HuH-7.5 (cell line): ENCODE results near the gene SLC15A1.

ENCODE experiments used
- DNase-seq: peaks from one replicate; pipeline ENCODE4 v3.0.0; 2011; ENCODE audit warnings: low spot score

Gene SLC15A1

DNA sequence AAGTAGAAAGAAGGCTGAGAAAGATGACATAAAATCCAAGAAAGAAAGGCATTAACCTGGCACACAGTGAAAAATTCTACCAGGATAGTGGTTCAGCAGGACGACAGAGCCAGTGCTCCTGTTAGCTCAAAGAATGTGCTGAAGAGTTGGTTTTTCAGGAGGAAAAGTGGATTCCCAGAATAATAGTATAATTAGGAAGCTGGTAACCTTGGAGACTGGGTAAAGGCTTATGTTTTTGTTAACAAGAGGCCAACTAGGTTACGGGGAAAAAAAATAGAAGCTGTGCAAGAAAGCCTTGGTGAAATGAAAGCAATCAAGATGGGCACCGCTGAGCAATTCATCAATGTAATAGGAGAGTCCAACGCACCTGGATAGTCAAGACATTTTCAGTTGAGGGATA is 54.7 kb downstream of the SLC15A1 start:
- no peak for DNase-seq

DNA sequence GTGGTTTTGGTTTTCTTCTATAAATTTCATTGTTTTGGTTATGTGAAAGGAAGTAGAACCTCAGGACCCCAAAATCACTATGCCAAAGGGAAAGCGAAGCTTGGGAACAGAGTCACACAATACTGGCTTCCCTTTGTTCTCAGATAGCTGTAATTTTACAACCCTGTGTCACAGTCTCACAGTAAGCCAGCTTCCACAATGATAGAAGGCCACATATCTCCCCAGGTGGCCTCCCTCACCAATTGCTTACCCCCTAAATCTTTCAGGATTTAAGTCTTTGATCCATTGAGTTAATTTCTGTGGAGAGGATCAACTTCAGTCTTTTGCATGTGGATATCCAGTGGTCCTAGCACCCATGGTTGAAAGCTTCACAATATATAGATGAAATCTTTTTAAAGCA is 58.7 kb downstream of the SLC15A1 start:
- DNase-seq = no peak

DNA sequence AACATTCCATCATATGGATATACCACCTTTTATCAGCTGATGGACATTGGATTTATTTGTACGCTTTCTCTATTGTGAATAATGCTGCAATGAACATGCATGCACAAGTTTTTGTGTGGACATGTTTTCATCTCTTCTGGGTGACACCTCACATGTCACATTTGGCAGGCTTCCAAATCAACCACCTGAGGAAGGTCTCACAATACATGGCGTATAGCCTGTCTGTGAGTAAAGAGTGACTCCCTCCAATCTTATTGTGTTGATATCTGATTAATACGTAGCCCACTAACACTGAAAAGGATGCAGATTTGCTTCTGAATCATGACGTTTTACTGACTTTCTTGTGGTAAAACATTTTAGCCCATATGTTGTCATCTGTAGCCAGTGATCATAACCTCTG is 61.1 kb downstream of the SLC15A1 start:
- DNase-seq = no peak

DNA sequence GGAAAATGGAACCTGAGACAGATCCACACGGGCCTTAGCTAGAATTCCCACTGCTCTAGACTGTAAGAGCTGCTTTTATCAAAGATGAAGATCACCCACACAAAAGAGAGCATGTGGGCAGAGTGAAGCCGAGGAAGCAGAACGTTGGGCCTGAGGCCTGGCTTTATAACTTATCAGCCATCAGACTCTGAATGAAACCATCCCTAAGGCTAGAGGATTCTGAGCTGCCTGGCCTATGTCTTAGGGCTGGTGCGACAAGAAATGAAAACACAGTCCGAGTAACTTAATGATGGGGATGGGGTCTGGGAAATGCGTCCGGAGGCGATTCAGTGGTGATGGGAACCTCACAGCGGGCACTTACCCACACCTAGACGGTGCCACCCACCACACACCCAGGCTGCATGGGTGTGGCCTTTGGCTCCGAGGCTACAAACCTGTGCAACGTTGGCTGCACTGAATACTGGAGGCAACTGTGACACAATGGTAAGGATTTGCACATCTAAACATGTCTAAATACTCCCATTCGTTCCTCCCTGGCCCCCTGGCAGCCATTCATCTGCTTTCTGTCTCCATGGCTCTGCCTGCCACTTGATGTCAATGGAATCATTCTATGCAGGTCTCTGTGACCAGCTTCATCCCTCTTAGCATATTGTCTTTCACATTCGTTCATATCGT is 62.0 kb downstream of the SLC15A1 start:
- DNase-seq = no peak

DNA sequence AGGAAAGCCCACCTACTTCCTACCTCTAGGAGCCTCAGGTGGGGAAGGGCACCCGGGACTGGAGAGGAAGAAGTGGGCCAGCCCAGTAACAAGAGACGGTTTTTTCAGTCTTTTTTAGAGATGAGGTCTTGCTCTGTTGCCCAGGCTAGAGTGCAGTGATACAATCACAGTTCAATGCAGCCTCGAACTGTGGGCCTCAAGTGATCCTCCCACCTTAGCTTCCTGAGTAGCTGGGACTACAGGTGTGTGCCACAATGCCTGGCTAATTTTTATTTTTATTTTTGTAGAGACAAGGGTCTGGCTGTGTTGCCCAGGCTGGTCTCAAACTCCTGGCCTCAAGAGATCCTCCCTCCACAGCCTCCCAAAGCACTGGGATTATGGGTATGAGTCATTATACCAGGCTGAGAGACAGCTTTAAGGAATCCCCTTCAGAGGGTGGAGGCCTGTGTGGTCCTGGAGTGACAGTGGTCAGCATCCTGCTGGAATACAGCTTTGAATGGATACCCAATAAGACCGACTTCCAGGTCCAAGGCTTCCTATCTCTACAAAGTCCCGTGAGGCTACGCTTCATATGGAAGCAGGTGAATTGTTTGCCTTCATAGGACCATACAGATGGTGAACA is 63.0 kb downstream of the SLC15A1 start:
- DNase-seq = no peak

DNA sequence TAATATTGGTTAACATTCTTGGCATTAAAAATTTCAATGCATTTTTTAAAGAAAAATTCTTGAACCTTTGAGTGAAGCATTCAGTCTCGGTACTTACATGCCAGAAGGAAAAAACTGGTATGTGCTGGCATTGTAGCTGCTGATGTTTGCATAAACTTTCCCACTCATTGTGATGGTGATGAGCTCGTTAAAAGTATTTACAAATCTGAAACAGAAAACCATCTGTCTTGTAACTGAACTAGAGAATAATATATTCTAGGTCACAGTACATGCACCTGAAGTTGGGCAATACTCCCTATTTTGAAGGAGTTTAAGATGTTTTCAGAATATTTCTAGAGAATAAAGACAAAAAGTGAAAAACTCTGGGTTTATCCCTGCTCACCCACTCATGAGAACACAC is 64.1 kb downstream of the SLC15A1 start:
- no peak for DNase-seq

DNA sequence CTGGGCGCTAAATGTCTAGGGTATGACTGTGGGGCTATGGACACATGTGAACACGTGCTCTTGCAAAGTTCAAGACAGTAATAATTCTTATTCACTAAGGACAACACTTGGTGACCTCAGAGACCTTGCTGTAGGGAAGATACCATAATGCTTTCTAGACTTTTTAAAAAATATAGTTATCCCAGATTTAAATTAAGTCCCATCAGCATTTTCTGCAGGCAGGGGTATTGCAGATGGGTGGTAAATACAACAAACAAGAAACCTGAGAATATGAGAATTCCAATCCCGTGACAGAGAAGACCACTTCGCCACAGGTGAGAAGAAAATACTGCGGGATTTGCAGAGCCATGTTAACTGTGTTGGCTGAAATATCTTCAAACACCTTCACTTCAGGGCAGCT is 65.2 kb downstream of the SLC15A1 start:
- DNase-seq = no peak

DNA sequence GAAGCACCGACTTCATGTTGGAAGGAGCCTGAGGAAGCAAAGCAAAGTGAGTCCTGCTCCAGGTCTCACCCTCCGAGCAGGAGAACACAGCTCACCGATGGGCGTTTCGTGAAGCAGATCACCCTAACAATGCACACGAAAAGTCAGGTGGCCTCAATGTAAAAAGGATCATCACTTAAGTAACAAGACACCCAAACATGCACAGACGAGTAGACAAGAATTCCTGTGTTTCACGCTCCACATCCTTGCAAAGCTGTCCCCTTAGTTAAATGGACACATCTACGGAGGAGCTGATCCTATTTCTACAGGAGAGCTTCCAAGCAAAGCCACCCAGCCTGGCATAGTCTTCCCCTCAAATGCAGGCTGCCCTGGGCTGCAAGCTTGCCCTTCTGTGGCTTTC is 66.2 kb downstream of the SLC15A1 start:
- DNase-seq = no peak

DNA sequence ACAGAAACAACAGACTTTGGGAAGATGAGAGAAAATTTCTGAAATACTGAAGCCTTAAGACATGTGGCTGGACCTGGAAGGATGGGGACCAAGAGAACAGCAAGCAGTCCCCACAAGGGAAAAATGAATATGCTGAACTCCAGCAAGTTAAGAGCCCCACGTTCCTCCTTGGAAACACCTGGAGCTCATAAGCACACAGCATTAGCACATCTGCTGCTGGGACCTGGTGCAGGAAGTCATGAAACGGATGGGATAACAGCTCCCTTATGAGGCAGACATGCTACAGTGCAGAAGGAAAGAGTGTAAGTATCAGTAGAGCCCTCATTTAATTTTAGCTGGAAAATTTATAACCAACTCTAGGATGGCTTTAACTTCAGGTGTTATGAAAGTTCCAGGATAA is 67.3 kb downstream of the SLC15A1 start:
- DNase-seq = no peak

DNA sequence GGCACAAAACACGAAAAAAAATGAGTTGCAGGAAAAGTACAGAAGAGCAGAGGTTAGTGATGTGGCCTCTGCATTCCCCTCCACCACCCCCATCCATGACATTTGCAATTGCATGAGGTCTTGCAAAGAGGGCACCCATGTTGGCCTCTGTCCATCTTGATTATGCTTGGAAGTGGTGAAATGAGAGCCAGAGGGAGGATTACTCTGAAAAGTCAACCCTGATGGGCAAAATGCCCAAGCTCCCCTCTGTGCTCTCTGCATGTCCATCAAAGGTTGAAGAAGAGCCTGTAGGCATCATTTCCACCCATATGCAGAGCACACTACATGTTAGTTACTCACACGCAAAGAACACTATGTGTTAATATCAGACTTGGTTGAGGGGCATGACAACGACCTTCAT is 71.4 kb downstream of the SLC15A1 start:
- DNase-seq = no peak

DNA sequence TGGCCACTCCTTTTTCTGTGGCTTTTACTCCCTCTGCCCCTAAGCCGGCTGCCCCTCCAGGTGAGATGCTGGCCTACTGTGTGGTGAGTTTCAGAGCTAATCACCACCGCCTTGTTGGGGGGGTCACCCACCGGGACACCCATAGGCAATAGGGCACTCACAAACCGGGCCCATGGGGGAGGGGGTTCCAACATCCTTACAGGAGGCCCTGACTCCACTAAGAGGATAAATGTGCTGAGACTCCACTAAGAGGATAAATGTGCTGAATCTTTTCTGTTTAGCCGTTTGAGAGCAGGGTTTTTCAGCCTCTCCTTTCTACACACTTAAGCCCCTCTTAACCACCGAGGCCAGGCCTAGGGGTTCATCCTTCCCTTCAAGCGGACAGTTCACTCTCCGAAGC is 73.7 kb downstream of the SLC15A1 start:
- no peak for DNase-seq

DNA sequence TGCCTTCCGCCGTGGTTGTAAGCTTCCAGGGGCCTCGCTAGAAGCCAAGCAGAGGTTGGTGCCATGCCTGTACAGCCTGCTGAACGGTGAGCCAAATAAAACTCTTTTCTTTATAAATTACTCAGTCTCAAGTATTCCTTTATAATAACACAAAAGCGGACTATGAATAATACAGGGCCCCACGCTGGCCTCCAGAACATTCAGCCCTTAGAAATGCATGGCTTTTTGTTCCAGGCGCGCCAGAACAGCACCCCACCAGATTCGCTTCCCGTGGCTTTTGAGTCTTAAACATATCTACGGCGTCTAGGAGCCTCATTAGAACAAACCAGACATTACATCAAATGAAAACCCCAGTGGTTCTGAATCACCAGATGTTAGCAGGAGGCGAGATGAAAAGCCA is 75.1 kb downstream of the SLC15A1 start:
- DNase-seq = no peak

DNA sequence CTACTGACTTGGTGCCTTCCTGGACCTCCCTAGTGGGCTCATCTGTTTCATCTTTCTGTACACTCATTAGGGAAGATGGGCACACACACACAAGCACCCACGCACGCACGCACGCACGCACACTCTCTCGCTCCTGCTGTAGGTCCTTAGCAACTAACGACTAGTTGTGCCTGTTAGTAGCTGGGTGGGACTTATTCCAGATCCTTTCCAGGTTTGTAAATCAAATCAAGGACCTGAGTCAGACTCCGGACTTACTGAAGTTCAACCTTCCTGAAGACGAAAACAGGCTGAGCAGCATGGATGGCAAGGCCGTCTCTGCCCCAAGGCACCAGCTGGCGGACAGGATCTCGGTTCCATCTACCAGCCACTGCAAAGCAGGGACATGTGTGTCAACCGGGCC is 76.2 kb downstream of the SLC15A1 start:
- DNase-seq = no peak

DNA sequence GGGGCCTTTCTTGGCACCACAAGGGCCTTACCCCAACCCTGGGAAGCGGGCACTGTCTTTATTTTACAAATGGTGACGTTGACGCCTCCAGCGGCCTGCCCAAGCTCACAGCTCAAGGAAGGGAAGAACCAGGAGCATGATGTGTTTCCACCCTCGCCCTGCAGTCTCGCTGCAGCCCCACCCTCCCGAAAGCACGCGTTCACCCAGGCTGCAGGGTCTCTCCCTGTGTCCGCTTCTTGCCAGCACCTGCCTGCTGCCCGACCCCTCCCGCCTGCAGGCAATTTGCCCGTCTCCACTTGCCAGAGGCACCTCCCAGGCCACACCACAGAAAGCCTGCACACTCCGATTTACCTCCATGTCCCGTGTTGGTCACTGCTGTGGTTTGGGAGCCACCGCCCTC is 76.6 kb downstream of the SLC15A1 start:
- DNase-seq = no peak

DNA sequence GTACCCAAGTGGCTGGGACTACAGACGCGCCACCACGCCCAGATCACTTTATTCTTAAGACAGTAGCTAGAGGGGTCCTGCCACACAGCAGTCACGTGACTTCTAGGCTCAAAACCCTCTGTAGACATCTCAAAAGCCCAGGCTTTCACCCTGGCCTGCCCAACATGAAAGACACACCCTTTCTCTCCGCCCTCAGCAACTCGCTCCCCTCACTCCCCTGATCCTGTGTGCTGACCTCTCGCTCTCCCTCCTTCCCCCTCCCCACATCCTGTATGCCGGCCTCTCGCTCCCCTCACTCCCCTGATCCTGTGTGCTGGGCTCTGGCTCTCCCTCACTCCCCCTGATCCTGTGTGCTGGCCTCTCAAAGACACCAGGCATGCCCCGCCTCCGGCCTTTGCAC is 77.4 kb downstream of the SLC15A1 start:
- no peak for DNase-seq

DNA sequence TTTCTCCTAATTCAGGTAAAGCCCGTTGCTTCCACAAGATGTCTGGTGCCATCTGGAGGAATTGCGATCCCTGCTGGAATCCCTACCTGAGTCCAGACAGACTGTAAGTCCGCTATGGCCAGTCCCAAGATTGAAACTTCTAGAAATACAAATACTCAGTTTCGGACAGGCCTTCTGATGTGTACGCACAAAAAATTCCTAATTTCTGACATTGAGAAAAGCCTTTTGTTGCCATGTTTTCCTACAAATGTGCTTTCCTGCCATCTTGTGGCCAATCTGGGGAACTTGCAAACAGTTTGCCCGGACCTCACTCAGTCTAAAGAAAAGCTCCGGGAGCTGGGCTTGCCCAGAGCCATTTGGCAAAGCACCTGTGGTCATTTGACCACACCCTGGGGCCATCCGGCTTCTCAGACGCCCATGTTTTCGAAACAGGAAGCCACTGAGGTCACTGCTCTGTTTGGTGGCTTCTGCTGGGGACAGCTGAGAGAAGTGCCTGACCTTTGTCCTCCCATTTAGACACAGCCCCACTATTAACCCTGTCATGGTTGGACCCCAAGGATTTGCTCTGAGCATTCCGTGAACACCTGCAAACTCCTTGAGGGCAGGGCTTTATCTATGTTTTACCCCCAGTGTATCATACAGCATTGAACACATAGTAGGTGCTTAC is 79.4 kb downstream of the SLC15A1 start:
- DNase-seq = peak; percentile 60

DNA sequence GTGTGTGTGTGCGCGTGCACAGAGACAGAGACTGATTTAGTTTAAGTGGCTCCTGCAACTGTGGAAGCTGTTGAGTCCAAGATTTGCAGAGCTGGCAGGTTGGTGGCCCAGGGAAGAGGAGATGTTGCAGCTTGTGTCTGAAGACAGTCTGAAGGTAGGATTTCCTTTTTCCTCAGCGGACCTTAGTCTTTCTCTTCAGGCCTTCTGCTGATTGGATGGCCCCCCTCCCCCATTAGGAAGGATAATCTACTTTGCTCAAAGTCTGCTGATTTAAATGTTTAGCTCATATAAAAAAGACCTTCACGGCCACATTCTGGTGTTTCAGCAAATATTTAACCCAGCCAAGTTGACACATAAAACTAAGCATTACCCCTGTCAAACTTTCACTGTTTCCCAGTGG is 84.3 kb downstream of the SLC15A1 start:
- no peak for DNase-seq

DNA sequence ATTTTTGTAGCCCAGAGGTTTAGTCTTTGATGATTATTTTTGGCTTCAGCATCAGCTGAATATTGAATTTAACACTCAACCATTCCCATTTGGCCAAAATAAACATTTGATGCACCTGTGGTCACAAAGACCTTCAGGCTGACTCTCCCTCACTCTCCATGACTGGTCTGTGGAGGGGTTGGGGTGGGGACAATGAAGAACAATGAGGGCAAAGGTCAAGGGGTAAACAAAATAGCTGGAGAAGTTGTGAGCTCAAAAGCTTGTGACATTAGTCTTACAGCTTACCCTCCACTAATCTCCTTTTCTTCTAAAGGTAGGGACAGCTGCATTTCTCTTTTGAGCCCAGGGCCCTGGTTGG is 86.9 kb downstream of the SLC15A1 start:
- no peak for DNase-seq

DNA sequence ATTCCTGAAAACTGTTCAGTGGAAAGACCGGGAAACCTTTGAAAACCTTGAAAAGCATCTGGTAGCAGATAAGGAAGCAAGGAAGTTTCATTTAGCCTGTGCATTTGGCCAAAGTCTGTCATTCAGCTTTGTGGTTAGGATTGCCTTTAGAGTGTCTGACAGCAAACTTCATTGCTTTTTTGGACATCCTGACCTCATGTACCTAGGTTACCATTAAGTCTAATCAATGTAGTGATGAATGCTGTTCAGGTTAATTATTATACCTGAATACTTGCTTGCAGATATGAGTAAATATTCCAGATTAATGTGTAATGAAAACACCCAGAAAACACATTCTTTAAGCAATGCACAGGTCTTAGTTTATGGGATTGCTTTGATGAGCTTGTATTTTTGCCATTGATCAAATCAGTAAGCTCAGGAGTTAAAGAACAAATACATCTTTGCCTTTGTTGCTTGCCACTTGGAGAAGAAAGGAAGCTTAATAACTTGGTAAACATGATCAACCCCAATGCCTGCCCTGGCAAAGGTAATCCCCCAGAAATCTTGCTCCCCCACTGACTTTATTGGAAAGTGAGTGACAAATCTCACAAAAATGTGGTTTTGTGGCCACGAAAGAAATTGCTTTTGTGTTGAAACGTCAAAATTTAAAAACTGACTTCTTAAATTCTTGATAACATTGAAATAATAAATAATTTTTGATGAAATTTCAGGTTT is 87.4 kb downstream of the SLC15A1 start:
- no peak for DNase-seq

DNA sequence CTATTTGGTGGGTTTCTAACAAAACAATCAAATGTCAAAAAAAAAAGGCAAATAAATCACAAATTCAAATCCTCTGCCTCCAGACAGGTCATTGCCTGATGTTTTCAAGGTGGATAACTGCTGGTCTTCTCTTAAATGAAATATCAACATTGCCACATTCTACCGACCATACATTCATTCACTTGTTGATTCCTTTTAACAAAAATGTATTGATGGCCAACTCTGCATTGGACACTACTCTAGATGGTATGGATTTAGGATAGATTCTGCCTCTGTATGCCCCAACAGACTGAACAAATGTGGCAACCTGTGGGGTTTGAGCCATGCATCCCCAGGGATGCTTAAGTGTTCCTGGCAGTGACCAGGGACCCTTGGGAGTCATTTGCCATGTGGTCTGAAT is 88.0 kb downstream of the SLC15A1 start:
- no peak for DNase-seq

DNA sequence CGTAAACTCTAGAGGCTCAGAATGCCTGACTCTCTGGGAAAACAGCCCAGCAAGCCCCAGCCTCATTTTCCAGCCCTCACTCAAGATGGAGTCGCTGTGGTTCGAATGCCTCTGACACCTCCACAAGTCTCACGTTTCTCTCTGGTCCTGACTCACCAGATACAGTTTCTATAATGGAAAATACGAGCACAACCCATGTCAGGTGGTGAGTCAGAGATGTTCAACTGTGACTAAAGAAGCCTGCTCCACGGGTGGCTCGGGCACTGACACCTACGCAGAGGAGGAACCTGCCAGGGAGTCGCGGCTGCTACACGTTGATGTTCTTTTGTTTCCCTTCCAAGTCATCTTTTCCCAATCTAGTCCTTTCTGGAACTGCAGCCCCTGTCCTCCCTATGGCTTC is 88.4 kb downstream of the SLC15A1 start:
- DNase-seq = no peak

DNA sequence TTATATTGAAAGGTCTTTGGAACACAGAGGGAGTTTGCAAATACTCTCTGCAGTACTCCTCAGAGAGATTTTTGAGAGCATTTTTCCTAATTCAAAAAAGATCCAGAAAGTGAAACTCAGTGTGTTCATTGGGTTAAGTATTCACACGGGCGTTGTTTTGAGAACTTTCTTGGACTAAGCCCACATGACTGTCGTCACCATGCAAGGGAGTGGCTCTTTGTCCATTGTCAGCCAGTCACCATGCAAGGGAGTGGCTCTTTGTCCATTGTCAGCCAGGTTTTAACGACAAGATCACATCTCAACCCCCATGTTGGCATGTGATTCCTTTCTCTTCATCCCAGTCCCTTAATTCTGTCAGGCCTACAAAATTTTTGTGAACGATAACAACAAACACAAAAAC is 94.3 kb downstream of the SLC15A1 start:
- DNase-seq = no peak

DNA sequence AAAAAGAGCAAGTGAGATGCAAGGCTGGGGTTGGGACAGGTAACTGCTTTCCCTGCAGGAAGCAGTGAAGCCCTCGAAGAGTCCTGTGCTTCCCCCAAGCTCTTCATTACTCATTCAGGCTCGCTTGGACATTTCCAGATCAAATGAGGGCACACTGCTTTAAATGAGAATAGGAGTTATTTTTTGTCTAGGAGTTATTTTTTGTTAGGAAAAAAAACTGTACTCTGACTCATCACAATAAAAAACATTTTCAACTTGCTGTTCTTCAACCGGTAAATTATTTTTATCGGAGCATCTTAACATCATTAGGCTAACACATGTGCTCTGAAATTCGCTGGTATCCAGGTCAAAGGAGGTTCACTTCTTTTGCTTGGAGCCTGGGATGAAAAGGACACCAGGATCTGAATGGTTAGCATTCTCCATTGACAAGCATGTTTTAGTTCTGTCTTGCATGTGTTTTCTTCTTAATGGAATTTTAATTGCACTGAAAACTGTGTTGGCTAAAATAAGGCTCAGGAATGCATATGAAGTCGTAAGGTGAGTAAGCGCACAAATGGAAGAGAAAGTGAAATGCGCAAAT is 94.9 kb downstream of the SLC15A1 start:
- DNase-seq = no peak
